A673 (cell line): ENCODE results near the gene MFSD11.

ENCODE experiments used
- EZH2 ChIP-seq: fragments of 200-600 bp; sonication (generic); IDR thresholded peaks from 2 replicates; pipeline ENCODE4 v1.6.1; 2017; ENCODE audit warnings: borderline replicate concordance, low read depth, mild to moderate bottlenecking, mixed read lengths, antibody characterized with exemption, low read length; ENCODE audit not compliant: poor library complexity, severe bottlenecking
- TF ChIP-seq, protein P1 (sequence below): fragments of 300-800, 200-600 bp; sonication (generic); conservative IDR thresholded peaks from 2 replicates; pipeline ENCODE4 v1.5.1; 2017; ENCODE audit warnings: low read depth, mild to moderate bottlenecking, antibody characterized with exemption, low read length, moderate library complexity, mixed read lengths

DNA sequence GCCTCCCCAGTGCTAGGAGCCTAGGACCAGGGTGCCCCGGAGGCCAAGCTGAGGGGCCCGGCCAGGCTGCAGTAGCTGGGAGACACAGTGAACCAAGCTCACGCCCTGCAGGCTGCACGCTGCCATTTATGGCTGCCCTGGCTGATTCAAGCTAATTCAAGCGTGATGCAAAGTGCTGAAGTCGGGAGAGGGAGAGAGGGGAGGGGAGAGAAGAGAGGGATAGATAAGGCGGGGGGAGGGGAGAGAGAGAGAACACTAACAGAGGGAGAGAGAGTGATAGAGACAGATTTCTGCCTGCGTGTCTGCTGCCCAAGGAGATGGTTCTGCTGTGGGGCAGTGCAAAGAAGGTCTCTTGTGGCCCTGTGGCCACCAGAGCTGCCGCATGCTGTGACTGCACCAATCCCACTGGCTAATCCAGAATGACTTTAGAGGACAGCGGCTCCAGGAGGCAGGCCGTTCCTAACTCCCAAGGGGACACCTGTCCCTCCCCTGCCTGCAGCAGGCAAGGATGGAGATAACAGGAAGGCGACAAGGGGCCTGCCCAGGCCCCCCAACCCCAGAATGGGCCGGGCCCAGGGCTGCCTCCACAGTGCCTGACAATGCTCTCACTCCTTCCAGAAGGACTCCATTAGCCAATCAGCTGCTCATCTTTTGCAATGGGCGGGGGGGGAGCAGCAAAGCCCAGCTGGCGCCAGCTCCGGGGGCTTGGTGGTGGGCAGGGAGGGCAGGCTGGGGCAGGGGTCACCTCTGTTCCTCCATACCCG lies 40.0 kb upstream of the MFSD11 start:
- TF ChIP-seq, protein P1, sequence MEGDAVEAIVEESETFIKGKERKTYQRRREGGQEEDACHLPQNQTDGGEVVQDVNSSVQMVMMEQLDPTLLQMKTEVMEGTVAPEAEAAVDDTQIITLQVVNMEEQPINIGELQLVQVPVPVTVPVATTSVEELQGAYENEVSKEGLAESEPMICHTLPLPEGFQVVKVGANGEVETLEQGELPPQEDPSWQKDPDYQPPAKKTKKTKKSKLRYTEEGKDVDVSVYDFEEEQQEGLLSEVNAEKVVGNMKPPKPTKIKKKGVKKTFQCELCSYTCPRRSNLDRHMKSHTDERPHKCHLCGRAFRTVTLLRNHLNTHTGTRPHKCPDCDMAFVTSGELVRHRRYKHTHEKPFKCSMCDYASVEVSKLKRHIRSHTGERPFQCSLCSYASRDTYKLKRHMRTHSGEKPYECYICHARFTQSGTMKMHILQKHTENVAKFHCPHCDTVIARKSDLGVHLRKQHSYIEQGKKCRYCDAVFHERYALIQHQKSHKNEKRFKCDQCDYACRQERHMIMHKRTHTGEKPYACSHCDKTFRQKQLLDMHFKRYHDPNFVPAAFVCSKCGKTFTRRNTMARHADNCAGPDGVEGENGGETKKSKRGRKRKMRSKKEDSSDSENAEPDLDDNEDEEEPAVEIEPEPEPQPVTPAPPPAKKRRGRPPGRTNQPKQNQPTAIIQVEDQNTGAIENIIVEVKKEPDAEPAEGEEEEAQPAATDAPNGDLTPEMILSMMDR: no peak
- TF ChIP-seq EZH2: no peak
